SK-N-SH (cell line): ENCODE data around the gene NACA2.

Experiments
- CHD2 ChIP-seq: fragments of 150-350 bp; IDR thresholded peaks from 2 replicates; pipeline ENCODE4 v1.6.1; 2018; ENCODE audit warnings: low read length; ENCODE audit not compliant: partially characterized antibody
- CTCF ChIP-seq: fragments of 200-600 bp; sonication (generic); IDR thresholded peaks from 2 replicates; pipeline ENCODE4 v1.6.1; 2017; ENCODE audit warnings: antibody characterized with exemption, mild to moderate bottlenecking, moderate library complexity
- EP300 ChIP-seq, 2 experiments: IDR thresholded peaks; 2 replicates each; pipeline versions ENCODE4 v1.4.0 to v1.6.1; 2012; ENCODE audit warnings: borderline replicate concordance in 1 of 2, low read depth in 1 of 2, low read length in 1 of 2
- GABPA ChIP-seq: IDR thresholded peaks from 2 replicates; pipeline ENCODE4 v1.4.0; 2012; ENCODE audit warnings: low read depth, mild to moderate bottlenecking
- GATA2 ChIP-seq: sonication (generic); formaldehyde crosslinking; IDR thresholded peaks from 2 replicates; pipeline ENCODE4 v1.5.0; 2020; ENCODE audit warnings: mild to moderate bottlenecking, missing genetic modification reagents
- MAX ChIP-seq: IDR thresholded peaks from 2 replicates; pipeline ENCODE4 v1.4.0; 2012; ENCODE audit warnings: low read depth
- NFIC ChIP-seq: IDR thresholded peaks from 2 replicates; pipeline ENCODE4 v1.4.0; 2012; ENCODE audit warnings: borderline replicate concordance
- PBX3 ChIP-seq: IDR thresholded peaks from 2 replicates; pipeline ENCODE4; 2012
- REST ChIP-seq: IDR thresholded peaks from 2 replicates; pipeline ENCODE4 v1.6.1; 2012; ENCODE audit warnings: mild to moderate bottlenecking, low read depth, low read length, moderate library complexity
- TAF1 ChIP-seq: IDR thresholded peaks from 2 replicates; pipeline ENCODE4 v1.6.1; 2012; ENCODE audit warnings: low read depth, mild to moderate bottlenecking, low read length, moderate library complexity, borderline replicate concordance

GRCh38 chr17:61568219-61569072 lies 22.6 kb downstream of the NACA2 start:
- no peak for TF ChIP-seq CTCF
- TF ChIP-seq EP300 (IDR thresholded peaks at IDR 0.05; ENCODE audit: borderline replicate concordance in 1 of 2, low read depth in 1 of 2, low read length in 1 of 2), result no peak
- no peak for TF ChIP-seq TAF1
- TF ChIP-seq CHD2, result no peak
- no peak for TF ChIP-seq REST
- TF ChIP-seq MAX, result no peak
- TF ChIP-seq NFIC, result no peak
- TF ChIP-seq GATA2, result no peak
- no peak for TF ChIP-seq PBX3
- no peak for TF ChIP-seq GABPA
